HG03135 (cell line): ENCODE data around the gene HADHA.

Experiments
- ATAC-seq: cut with Tn5 transposase; IDR thresholded peaks from one replicate; pipeline ENCODE4 v1.9.1; 2021; ENCODE audit warnings: mild to moderate bottlenecking, moderate library complexity; ENCODE audit not compliant: unreplicated experiment

HADHA gene

GRCh38 chr2:26245810-26246209 lies 1.4 kb upstream of the HADHA start:
- ATAC-seq: peak; percentile 49

GRCh38 chr2:26245231-26245732 lies 850 bp upstream of the HADHA start:
- peak; percentile 10 for ATAC-seq

- ATAC-seq: no peak
These were observed 743 bp downstream of the HADHA start for GRCh38 chr2:26243470-26244308.

- no peak for ATAC-seq
These were observed 2.5 kb downstream of the HADHA start for GRCh38 chr2:26241928-26242436.

GRCh38 chr2:26238311-26238958 lies 6.0 kb downstream of the HADHA start:
- no peak for ATAC-seq

GRCh38 chr2:26237868-26238267 lies 6.6 kb downstream of the HADHA start:
- ATAC-seq: no peak

- ATAC-seq: no peak
These were observed 9.3 kb downstream of the HADHA start for GRCh38 chr2:26235089-26235488.

GRCh38 chr2:26230806-26231205 lies 13.6 kb downstream of the HADHA start:
- no peak for ATAC-seq

- ATAC-seq: no peak
These were observed 14.8 kb downstream of the HADHA start for GRCh38 chr2:26229595-26229994.

GRCh38 chr2:26224095-26224494 lies 20.3 kb downstream of the HADHA start:
- ATAC-seq: no peak

GRCh38 chr2:26223018-26223417 lies 21.4 kb downstream of the HADHA start:
- no peak for ATAC-seq

- ATAC-seq: no peak
These were observed 26.7 kb downstream of the HADHA start for GRCh38 chr2:26217720-26218119.

- ATAC-seq: no peak
These were observed 27.8 kb downstream of the HADHA start for GRCh38 chr2:26216587-26216986.

- no peak for ATAC-seq
These were observed 28.6 kb downstream of the HADHA start for GRCh38 chr2:26215833-26216232.

GRCh38 chr2:26214759-26215158 lies 29.7 kb downstream of the HADHA start:
- ATAC-seq: no peak

GRCh38 chr2:26212011-26212410 lies 32.4 kb downstream of the HADHA start:
- ATAC-seq: no peak

GRCh38 chr2:26203906-26204305 lies 40.5 kb downstream of the HADHA start:
- no peak for ATAC-seq

- ATAC-seq: no peak
These were observed 41.4 kb downstream of the HADHA start for GRCh38 chr2:26202981-26203490.

- no peak for ATAC-seq
These were observed 46.9 kb downstream of the HADHA start for GRCh38 chr2:26197516-26197915.

- no peak for ATAC-seq
These were observed 47.6 kb downstream of the HADHA start for GRCh38 chr2:26196683-26197418.
